Activated T-cell treated with anti-CD3 and anti-CD28 coated beads, Interleukin-2, amount 50 U/mL, for 48 hours (primary cell): ENCODE results near the gene DNMT3A.

Experiments
- DNase-seq, 2 experiments: peaks; one replicate each; pipeline ENCODE4 v3.0.0-alpha.2; 2020

The DNMT3A gene

GRCh38 chr2:25372405-25373268, 30.9 kb upstream of the DNMT3A start:
- DNase-seq: peak in 1 of 2 experiments; percentile 11

- peak in 1 of 2 experiments; percentile 11 for DNase-seq
These were observed 29.8 kb upstream of the DNMT3A start for GRCh38 chr2:25371253-25372241.

- no peak for DNase-seq
These were observed 28.2 kb upstream of the DNMT3A start for GRCh38 chr2:25369876-25370275.

GRCh38 chr2:25369439-25369838, 27.7 kb upstream of the DNMT3A start:
- no peak for DNase-seq

GRCh38 chr2:25368660-25369059, 26.9 kb upstream of the DNMT3A start:
- no peak for DNase-seq

GRCh38 chr2:25367296-25367695, 25.6 kb upstream of the DNMT3A start:
- no peak for DNase-seq

GRCh38 chr2:25366629-25367028, 24.9 kb upstream of the DNMT3A start:
- no peak for DNase-seq

GRCh38 chr2:25365241-25365640, 23.5 kb upstream of the DNMT3A start:
- no peak for DNase-seq

- no peak for DNase-seq
These were observed 22.0 kb upstream of the DNMT3A start for GRCh38 chr2:25363733-25364132.

- DNase-seq: peak; percentile 74 to 77
These were observed 20.9 kb upstream of the DNMT3A start for GRCh38 chr2:25362434-25363145.

GRCh38 chr2:25362049-25362433, 20.3 kb upstream of the DNMT3A start:
- DNase-seq: peak; percentile 99 to 100

- DNase-seq: no peak
These were observed 19.7 kb upstream of the DNMT3A start for GRCh38 chr2:25361261-25362048.

GRCh38 chr2:25358836-25359235, 17.1 kb upstream of the DNMT3A start:
- no peak for DNase-seq

- no peak for DNase-seq
These were observed 16.6 kb upstream of the DNMT3A start for GRCh38 chr2:25358249-25358815.

- no peak for DNase-seq
These were observed 14.4 kb upstream of the DNMT3A start for GRCh38 chr2:25356088-25356487.

- no peak for DNase-seq
These were observed 13.5 kb upstream of the DNMT3A start for GRCh38 chr2:25355270-25355669.

- DNase-seq: no peak
These were observed 12.4 kb upstream of the DNMT3A start for GRCh38 chr2:25354116-25354515.

- no peak for DNase-seq
These were observed 7.7 kb upstream of the DNMT3A start for GRCh38 chr2:25349397-25349796.

- no peak for DNase-seq
These were observed 6.1 kb upstream of the DNMT3A start for GRCh38 chr2:25347846-25348245.

- DNase-seq: peak; percentile 69 to 76
These were observed 5.6 kb upstream of the DNMT3A start for GRCh38 chr2:25347205-25347815.

- no peak for DNase-seq
These were observed 1.6 kb upstream of the DNMT3A start for GRCh38 chr2:25343187-25343825.
